ENCODE data around the gene PRRT1.

GRCh38 chr6:32146687-32147086 lies 5.1 kb downstream of the PRRT1 start:
- TF ChIP-seq CTCF (IDR thresholded peaks at IDR 0.05), result no peak
- TF ChIP-seq POLR2A (IDR thresholded peaks at IDR 0.05), result no peak

Data from stomach (tissue), 4 donors.